Breast epithelium (tissue), 3 donors: ENCODE data around the gene TRPM5.

ENCODE experiments used
- POLR2A ChIP-seq: fragments of 450-650 bp; IDR thresholded peaks from one replicate; pipeline ENCODE4 v1.6.1; 2016; ENCODE audit warnings: antibody characterized with exemption, mild to moderate bottlenecking, moderate library complexity
- POLR2AphosphoS5 ChIP-seq, 3 donors: sonication (generic); formaldehyde crosslinking; IDR thresholded peaks; one replicate each; pipeline ENCODE4 v1.6.1; 2017; ENCODE audit warnings: antibody characterized with exemption in 3 of 3
- TF ChIP-seq, protein P1 (sequence below), 3 donors: fragments of 450-650 bp; IDR thresholded peaks; one replicate each; pipeline ENCODE4 v1.5.1; 2016 to 2017; ENCODE audit warnings: antibody characterized with exemption in 3 of 3, mild to moderate bottlenecking in 3 of 3, moderate library complexity in 3 of 3

DNA sequence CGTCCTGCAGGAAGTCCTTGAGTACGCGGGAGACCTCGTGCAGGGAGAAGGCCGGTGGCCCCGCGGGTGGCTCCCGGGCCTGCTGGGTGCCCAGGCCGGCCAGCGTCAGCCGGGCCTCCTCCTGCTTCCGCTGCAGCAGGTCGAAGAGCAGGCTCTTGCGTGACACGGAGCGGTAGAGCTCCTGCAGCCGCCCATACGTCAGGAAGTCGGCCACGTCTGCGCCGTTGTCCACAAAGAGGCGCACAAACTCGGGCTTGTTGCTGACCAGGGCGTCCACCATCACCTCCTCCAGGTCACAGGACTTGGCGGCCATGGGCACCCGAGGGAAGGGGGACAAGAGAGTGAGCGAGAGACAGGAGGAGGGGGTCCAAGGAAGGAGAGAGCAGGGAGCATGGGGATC is 29.1 kb downstream of the TRPM5 start:
- TF ChIP-seq, protein P1, sequence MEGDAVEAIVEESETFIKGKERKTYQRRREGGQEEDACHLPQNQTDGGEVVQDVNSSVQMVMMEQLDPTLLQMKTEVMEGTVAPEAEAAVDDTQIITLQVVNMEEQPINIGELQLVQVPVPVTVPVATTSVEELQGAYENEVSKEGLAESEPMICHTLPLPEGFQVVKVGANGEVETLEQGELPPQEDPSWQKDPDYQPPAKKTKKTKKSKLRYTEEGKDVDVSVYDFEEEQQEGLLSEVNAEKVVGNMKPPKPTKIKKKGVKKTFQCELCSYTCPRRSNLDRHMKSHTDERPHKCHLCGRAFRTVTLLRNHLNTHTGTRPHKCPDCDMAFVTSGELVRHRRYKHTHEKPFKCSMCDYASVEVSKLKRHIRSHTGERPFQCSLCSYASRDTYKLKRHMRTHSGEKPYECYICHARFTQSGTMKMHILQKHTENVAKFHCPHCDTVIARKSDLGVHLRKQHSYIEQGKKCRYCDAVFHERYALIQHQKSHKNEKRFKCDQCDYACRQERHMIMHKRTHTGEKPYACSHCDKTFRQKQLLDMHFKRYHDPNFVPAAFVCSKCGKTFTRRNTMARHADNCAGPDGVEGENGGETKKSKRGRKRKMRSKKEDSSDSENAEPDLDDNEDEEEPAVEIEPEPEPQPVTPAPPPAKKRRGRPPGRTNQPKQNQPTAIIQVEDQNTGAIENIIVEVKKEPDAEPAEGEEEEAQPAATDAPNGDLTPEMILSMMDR (IDR thresholded peaks at IDR 0.05): no peak
- TF ChIP-seq POLR2AphosphoS5 (IDR thresholded peaks at IDR 0.05) (no peak), POLR2A (no peak)
